DND-41 (cell line): ENCODE measurements around the gene TSKS.

Experiments
- ATAC-seq: fragments of 200-7000 bp; cut with Tn5 transposase; 3 replicates; pipeline ENCODE4 v1.9.1; 2021; ENCODE audit warnings: low read depth; ENCODE audit not compliant: insufficient read depth
- DNase-seq: peaks from one replicate; pipeline ENCODE4 v3.0.0-alpha.2; 2020
- H2AFZ ChIP-seq: 2 replicates; pipeline ENCODE4 v1.6.0; 2012; ENCODE audit warnings: low read depth, low read length
- H3K27ac ChIP-seq: 2 replicates; pipeline ENCODE4 v1.5.1; 2012; ENCODE audit warnings: low read length, inconsistent platforms
- H3K27me3 ChIP-seq: fragments of 200-600 bp; sonication (generic); 2 replicates; pipeline ENCODE4 v1.6.0; 2012; ENCODE audit warnings: low read length, mild to moderate bottlenecking, inconsistent platforms; ENCODE audit not compliant: insufficient read depth, poor library complexity
- H3K36me3 ChIP-seq: 2 replicates; pipeline ENCODE4 v1.5.1; 2012; ENCODE audit warnings: low read length, inconsistent platforms; ENCODE audit not compliant: insufficient read depth
- H3K4me1 ChIP-seq: 2 replicates; pipeline ENCODE4 v1.5.1; 2012; ENCODE audit warnings: mild to moderate bottlenecking, low read length; ENCODE audit not compliant: insufficient read depth
- H3K4me2 ChIP-seq: 2 replicates; pipeline ENCODE4 v1.6.0; 2012; ENCODE audit warnings: mild to moderate bottlenecking, moderate library complexity, low read length, inconsistent platforms; ENCODE audit not compliant: insufficient read depth
- H3K4me3 ChIP-seq, 2 experiments: fragments of 200-600 bp in 1 of 2; shearing (Covaris generic) in 1 of 2; 2 replicates each; pipeline ENCODE4 v1.5.1; 2012 to 2016; ENCODE audit warnings: inconsistent platforms in 2 of 2, low read length in 2 of 2, mild to moderate bottlenecking in 2 of 2, low read depth in 1 of 2, moderate library complexity in 1 of 2
- H3K79me2 ChIP-seq: 2 replicates; pipeline ENCODE4 v1.6.0; 2012; ENCODE audit warnings: low read length, inconsistent platforms; ENCODE audit not compliant: insufficient read depth
- H3K9ac ChIP-seq: 2 replicates; pipeline ENCODE4 v1.6.0; 2012; ENCODE audit warnings: low read depth, mild to moderate bottlenecking, inconsistent platforms, low read length, moderate library complexity
- H3K9me3 ChIP-seq: 2 replicates; pipeline ENCODE4 v1.5.1; 2012; ENCODE audit warnings: low read length, moderate library complexity, mild to moderate bottlenecking, inconsistent platforms; ENCODE audit not compliant: insufficient read depth, severe bottlenecking
- H4K20me1 ChIP-seq: 2 replicates; pipeline ENCODE4 v1.6.0; 2012; ENCODE audit warnings: low read length; ENCODE audit not compliant: insufficient read depth
- CTCF ChIP-seq: IDR thresholded peaks from 2 replicates; pipeline ENCODE4 v1.5.1; 2012; ENCODE audit warnings: borderline replicate concordance, low read length, moderate library complexity, mild to moderate bottlenecking; ENCODE audit not compliant: poor library complexity, severe bottlenecking; ENCODE audit errors: extremely low read depth
- EZH2 ChIP-seq: IDR thresholded peaks from 3 replicates; pipeline ENCODE4 v1.6.1; 2012; ENCODE audit warnings: borderline replicate concordance, low read depth, mild to moderate bottlenecking, moderate library complexity, low read length, inconsistent platforms; ENCODE audit not compliant: severe bottlenecking

TSKS gene

GRCh38 chr19:49807904-49808675, 45.0 kb upstream of the TSKS start:
- Histone ChIP-seq H3K9me3 (no peaks in the 10 kb centered on the region), H3K27me3 (no peaks in the 10 kb centered on the region), H2AFZ (no peak overlapping the region), H3K4me2 (no peak overlapping the region), H3K4me3 (no peak overlapping the region), H3K4me1 (peaks cover 16% of the 10 kb centered on the region), H3K79me2 (peaks cover 12% of the 10 kb centered on the region), H4K20me1 (no peaks in the 10 kb centered on the region), H3K36me3 (peaks cover 54% of the 10 kb centered on the region), H3K9ac (no peak overlapping the region), H3K27ac (no peak overlapping the region)
- ATAC-seq (no peak), DNase-seq (no peak)
- TF ChIP-seq EZH2 = no peak
- no peak for TF ChIP-seq CTCF

- H3K9ac ChIP-seq = no peak overlapping the region
- no peak for TF ChIP-seq CTCF
- TF ChIP-seq EZH2 = no peak
- no peak overlapping the region; the same call in 1 of the 2 replicates for H3K27ac ChIP-seq
- H2AFZ ChIP-seq = no peak overlapping the region
- no peaks in the 10 kb centered on the region for H3K27me3 ChIP-seq
- H3K4me2 ChIP-seq = no peak overlapping the region
- H3K36me3 ChIP-seq = peaks cover 61% of the 10 kb centered on the region
- peaks cover 8% of the 10 kb centered on the region for H3K79me2 ChIP-seq
- no peak overlapping the region for H3K4me3 ChIP-seq
- H3K4me1 ChIP-seq = peaks cover 11% of the 10 kb centered on the region
- DNase-seq (no peak), ATAC-seq (peak; percentile 27; the same call in 1 of the 3 replicates)
- no peaks in the 10 kb centered on the region for H4K20me1 ChIP-seq
- H3K9me3 ChIP-seq = no peaks in the 10 kb centered on the region
These were observed 44.2 kb upstream of the TSKS start for GRCh38 chr19:49807058-49807903.

- Histone ChIP-seq H3K4me1 (peaks cover 5% of the 10 kb centered on the region), H3K4me2 (no peak overlapping the region), H2AFZ (no peak overlapping the region), H3K27ac (no peak overlapping the region), H4K20me1 (no peaks in the 10 kb centered on the region), H3K4me3 (no peak overlapping the region), H3K9ac (no peak overlapping the region), H3K79me2 (peaks cover 4% of the 10 kb centered on the region; the same call in 1 of the 2 replicates), H3K27me3 (no peaks in the 10 kb centered on the region), H3K36me3 (peaks cover 67% of the 10 kb centered on the region), H3K9me3 (no peaks in the 10 kb centered on the region)
- no peak for ATAC-seq
- TF ChIP-seq CTCF = no peak
- no peak for TF ChIP-seq EZH2
- DNase-seq = no peak
These were observed 43.5 kb upstream of the TSKS start for GRCh38 chr19:49806620-49806959.
